Urinary bladder (tissue), 4 donors: ENCODE results near the gene AKAP6. TPM values are rescaled to one million over a fixed set of nuclear protein-coding genes. Genes with fewer than 3 reads are reported as not detected.

ENCODE experiments used
- DNase-seq: peaks from one replicate; pipeline ENCODE4 v3.0.0-alpha.2; 2015; ENCODE audit errors: extremely low spot score
- H3K27ac ChIP-seq: one replicate; pipeline ENCODE4 v1.5.1; 2013; ENCODE audit warnings: low read depth, mild to moderate bottlenecking, moderate library complexity
- H3K36me3 ChIP-seq: one replicate; pipeline ENCODE4 v1.6.1; 2013; ENCODE audit warnings: mild to moderate bottlenecking, moderate library complexity; ENCODE audit not compliant: insufficient read depth
- H3K4me1 ChIP-seq: one replicate; pipeline ENCODE4 v1.6.1; 2013; ENCODE audit warnings: mild to moderate bottlenecking, moderate library complexity; ENCODE audit not compliant: insufficient read depth
- H3K4me3 ChIP-seq: one replicate; pipeline ENCODE4 v1.5.1; 2013; ENCODE audit warnings: low read depth, low read length
- WGBS: extraction: QIAGEN DNeasy Blood & Tissue Kit; methylation state at CpG from one replicate; pipeline ENCODE4 v1.1.7; 2013; 5-methylcytosine and 5-hydroxymethylcytosine counted together
- polyA plus RNA-seq: library from polyadenylated mRNA; stranded (reverse); fragments of 200-250 nt; gene quantifications from one replicate; pipeline ENCODE4 v1.2.3, GENCODE V29; 2013
- total RNA-seq: library from RNA; depleted of rRNA; stranded (reverse); fragments of >200 nt; gene quantifications from one replicate; pipeline ENCODE4 v1.2.3, GENCODE V29; 2014
- donor health status: healthy with polysubstance abuse.
- donor health status: healthy.

Gene AKAP6
- total and polyA plus RNA-seq, 2 donors, result 7.3 to 43.0 TPM

DNA sequence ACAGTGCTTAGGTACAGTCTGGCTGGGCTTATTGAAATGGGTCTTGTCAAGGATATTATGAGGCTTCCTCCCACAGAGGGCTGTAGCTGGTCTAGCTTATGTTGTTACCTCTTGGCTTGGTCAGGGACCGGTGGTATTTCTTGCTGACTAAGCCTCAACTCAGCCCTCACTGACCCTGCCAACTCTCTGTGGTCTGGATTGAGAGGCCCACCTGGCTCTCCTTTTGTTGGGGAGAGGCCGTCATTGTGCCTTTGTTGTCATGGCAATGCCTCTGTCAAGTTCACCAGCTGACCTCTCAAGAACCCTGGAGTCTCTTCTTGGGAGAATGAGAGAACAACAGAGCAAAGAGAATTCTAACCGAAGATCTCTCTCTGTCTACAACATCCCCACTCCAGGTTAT lies 364.0 kb downstream of the AKAP6 start:
- no peak for DNase-seq
- WGBS, result 69% methylated on average over 3 of the region's 3 CpGs
- Histone ChIP-seq H3K4me3 (no peak overlapping the region), H3K36me3 (peaks cover 2% of the 10 kb centered on the region), H3K4me1 (no peaks in the 10 kb centered on the region), H3K27ac (no peak overlapping the region)

DNA sequence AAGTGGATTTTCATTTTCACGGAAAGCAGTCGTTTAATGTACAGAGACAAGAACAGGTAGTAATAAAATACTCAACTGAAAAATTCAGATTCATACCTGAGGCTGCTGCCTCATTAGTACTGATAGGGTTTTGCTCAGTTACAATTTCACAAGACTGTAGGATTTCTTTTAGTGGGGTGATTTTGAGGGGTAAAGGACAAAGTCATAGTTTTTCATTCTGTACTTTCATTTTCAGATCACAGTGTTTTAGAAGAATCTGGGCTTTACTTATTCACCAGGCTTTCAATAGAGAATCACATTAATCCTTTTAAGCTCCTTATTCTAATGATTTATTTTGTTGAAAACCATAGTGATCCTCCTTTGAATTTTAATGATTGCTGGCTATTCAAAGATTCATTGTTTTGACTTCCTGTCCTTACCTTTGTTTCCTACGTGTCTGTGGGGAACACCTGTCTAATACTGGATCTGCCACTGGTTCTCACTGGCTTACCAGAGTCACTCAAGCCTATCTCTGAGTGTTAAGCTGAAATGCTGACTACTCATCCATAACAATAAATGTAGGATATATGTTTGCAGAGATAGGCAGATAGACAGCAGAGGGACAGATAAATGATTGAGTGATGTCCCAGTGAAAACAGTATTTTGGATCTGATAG lies 365.8 kb downstream of the AKAP6 start:
- no peak for DNase-seq
- no peak overlapping the region for H3K4me3 ChIP-seq
- H3K4me1 ChIP-seq, result no peaks in the 10 kb centered on the region
- H3K27ac ChIP-seq, result no peak overlapping the region
- WGBS, result 46% methylated on average over 3 of the region's 3 CpGs
- H3K36me3 ChIP-seq, result peaks cover 2% of the 10 kb centered on the region

DNA sequence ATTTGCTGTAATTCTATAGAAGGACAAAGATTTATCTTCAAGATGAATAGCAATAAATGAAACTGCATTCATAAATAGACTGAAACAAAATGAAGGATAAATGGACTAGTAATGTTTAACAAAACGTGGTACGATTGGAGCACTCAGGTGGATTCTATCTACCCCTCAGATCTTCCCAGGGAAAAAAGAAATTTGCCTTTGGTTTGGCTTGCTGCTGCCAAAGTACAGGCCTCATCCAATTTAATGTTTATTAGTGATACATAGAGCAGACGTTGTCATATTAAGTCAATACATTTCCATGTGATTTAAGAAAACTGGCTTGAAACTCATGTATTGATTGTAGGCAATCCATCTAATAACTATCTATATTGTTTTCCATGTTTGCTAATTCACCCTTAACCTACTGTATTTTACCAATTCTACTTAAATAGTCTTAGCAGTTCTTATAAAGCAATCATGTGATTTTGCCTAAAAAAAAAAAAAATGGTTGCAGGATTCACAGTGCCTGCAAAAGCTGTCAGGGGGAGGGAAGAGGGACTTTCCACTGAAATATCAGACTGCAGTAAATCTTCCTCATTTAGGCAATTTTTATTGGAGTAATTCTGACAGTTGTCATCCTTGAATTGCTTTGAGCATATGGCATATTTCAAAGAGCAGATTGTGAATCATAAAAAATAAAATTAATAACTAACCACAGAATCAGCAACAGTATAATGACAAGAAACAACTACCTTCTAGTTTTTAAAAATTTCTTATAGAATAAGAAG lies 367.4 kb downstream of the AKAP6 start:
- Histone ChIP-seq H3K27ac (no peak overlapping the region), H3K4me3 (no peak overlapping the region), H3K36me3 (peaks cover 2% of the 10 kb centered on the region), H3K4me1 (no peaks in the 10 kb centered on the region)
- 85% methylated on average over 3 of the region's 3 CpGs for WGBS
- DNase-seq, result no peak

DNA sequence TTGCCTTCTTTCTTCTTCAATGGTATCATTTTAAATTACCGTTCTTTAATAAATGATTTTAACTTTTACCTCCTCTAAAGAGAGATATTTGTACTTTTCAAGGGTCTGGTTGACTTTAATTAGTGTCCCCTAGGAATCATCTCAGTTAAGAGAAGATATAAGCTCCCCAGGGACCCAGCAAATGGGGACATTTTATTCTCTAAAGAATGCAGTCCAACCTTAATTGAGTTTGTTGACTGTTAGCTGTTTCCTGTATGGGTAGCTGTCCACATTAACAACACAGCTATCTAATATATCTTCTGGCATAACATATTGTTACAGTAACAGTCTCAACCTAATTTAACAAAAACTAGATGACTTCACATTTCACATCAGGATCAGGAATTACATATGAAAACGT lies 368.0 kb downstream of the AKAP6 start:
- DNase-seq, result no peak
- peaks cover 2% of the 10 kb centered on the region for H3K36me3 ChIP-seq
- 79% methylated on average over 2 of the region's 2 CpGs for WGBS
- H3K4me1 ChIP-seq, result no peaks in the 10 kb centered on the region
- no peak overlapping the region for H3K4me3 ChIP-seq
- H3K27ac ChIP-seq, result no peak overlapping the region

DNA sequence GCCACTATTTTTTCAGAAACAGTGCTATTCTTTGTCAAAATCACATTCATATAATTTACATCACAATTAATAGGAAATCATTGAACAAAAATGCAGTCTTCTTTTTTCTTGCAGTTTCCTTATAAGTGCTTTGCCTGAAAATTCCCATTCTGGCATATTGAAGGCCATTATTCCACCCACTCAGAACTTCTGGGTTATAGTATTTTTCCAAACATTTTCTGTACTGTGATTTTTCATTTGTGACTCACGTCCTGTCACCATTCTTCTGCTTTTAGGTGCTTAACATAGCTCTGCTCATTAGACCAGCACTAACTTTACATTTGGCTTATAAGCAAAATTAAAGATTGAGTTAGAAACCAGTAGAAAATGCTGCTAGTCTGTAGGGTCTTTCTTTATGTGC lies 368.6 kb downstream of the AKAP6 start:
- Histone ChIP-seq H3K4me1 (no peaks in the 10 kb centered on the region), H3K36me3 (peaks cover 2% of the 10 kb centered on the region), H3K4me3 (no peak overlapping the region), H3K27ac (no peak overlapping the region)
- no peak for DNase-seq
- WGBS, result 77% methylated on average over 1 of the region's 1 CpG

DNA sequence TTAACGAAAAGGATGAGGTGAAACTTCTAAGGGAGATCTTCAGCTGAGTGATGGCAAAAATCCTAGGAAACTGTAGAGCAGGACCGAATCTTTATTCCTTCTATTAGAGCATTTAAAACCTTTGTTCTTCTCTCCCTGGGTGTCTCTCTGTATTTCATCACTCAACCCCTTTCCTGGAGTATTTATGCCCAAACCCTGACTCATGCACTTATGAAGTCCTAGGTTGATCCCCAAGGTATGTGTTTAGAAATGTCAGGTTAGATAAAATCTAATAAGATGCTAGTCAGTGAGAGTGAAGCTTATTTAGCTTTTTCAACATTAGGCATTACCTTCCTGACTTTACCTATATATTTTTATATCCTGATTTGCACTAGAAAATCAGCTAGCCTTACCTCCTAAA lies 369.7 kb downstream of the AKAP6 start:
- Histone ChIP-seq H3K27ac (no peak overlapping the region), H3K4me3 (no peak overlapping the region), H3K4me1 (no peaks in the 10 kb centered on the region), H3K36me3 (peaks cover 2% of the 10 kb centered on the region)
- DNase-seq, result no peak
- WGBS, result 79% methylated on average over 2 of the region's 2 CpGs

DNA sequence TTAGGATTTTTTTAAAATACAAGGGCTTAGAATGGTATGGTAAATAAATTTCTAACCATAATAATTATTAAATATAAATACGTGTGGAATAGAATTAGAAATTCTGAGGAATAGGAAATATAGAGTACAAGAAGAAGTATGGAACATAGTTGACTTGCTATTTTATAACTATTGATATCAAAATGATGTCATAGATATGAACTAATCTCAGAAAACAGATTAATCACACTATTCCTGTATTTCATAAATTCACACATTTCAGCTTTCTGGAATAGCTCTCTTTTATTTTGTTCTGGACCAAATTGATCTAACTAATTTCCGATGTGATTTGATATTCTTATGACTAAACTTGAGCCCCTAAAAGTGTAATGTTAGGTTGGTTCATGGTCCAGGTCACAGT lies 372.4 kb downstream of the AKAP6 start:
- Histone ChIP-seq H3K4me1 (no peaks in the 10 kb centered on the region), H3K36me3 (peaks cover 2% of the 10 kb centered on the region), H3K27ac (no peak overlapping the region), H3K4me3 (no peak overlapping the region)
- 95% methylated on average over 2 of the region's 2 CpGs for WGBS
- DNase-seq, result no peak

DNA sequence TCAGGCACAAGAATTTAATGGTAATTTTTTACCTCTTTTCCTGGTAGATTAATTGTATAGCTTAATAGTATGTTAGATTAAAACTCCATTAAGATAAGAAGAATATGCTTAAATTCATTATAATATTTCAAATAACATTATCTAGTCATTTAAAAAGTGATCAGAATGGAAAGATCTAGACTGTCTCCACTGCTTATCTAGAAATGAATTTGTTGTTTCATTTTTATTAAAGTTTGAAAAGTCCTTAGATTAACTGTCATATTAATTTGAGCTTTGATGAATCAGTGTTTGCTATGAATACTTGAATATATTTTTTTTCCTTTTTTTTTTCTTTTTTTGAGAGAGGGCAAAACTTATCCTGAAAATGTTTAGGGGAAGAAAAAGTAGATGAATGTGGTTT lies 373.0 kb downstream of the AKAP6 start:
- DNase-seq, result no peak
- no peak overlapping the region for H3K4me3 ChIP-seq
- peaks cover 2% of the 10 kb centered on the region for H3K36me3 ChIP-seq
- H3K27ac ChIP-seq, result no peak overlapping the region
- no peaks in the 10 kb centered on the region for H3K4me1 ChIP-seq

DNA sequence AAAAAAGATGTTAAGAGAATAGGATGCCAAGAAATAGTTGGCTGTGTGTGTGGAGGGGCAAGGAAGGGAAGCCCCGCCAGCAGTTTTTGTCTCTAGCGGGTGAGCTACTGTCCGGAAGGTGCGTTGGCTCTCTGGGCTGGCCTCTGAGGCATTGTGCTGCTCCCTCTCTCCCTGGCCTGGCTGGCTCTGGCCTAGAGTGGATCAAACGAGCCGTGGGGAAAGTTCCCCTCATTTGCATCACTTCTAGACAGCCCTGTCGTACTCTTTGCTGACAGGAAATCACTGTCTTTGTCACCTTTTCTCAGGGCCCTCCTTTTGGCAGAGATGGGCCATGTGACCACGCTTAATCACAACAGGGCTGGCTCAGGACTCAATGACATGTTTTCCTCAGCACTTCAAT lies 373.5 kb downstream of the AKAP6 start:
- Histone ChIP-seq H3K4me3 (no peak overlapping the region), H3K36me3 (peaks cover 2% of the 10 kb centered on the region), H3K4me1 (no peaks in the 10 kb centered on the region), H3K27ac (no peak overlapping the region)
- WGBS, result 32% methylated on average over 8 of the region's 8 CpGs
- no peak for DNase-seq

DNA sequence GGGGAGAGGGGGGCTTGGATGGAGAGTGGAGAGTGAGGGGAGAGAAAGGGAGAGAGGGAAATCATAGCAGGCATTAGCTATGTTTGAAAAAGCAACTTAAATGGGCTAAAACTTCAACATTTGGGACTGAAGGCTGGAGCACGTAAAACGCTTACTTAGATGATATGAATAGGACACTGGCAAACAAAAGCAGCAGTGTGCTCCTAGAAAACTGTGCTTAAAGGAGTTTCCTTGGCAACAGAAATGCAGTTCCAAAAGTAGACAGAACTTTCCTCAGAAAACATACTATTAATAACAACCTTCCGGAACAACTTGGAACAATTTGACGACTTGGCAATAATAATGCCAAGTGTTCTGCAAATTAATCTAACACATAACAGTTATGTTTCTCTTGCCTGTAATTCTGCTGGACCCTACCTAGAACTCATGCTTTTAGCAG lies 374.1 kb downstream of the AKAP6 start:
- 19% methylated on average over 4 of the region's 4 CpGs for WGBS
- no peak overlapping the region for H3K4me3 ChIP-seq
- H3K36me3 ChIP-seq, result no peaks in the 10 kb centered on the region
- no peaks in the 10 kb centered on the region for H3K4me1 ChIP-seq
- no peak for DNase-seq
- no peak overlapping the region for H3K27ac ChIP-seq

DNA sequence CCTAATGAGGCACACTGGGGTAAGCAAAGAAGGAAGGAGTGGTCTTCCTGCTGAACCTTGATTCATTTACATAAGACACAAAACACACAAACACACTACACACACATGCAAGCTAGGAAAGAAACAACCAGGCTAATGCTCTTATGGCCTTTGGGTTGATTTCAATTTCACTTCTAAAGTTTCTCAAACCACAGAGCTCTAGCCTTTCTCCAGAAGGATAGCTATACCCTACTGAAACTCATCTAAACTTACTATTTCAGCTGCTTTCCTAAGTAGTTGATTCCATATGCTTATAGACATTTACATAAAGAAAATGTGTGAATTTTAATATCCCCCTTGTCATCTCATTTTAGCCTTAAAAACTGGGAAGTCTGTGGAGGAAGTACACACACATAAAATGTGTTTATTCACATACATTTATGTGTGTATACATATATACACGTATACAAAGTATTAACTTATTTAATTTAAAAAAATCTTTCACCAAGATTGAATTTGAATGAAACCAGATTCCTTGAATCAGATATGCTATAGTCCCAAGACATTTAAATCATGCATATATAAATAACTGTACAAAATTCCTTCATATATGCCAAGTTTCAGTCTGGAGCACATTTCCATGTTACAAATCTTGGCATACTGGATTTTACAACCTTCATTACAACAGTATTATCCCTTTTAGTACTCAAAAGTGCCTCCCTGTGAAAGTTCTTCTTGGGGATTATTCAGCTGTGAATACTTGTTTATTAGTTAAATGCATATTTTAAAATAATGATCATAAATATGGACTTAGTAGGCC lies 377.8 kb downstream of the AKAP6 start:
- Histone ChIP-seq H3K4me3 (no peak overlapping the region), H3K27ac (no peak overlapping the region), H3K4me1 (no peaks in the 10 kb centered on the region), H3K36me3 (no peaks in the 10 kb centered on the region)
- DNase-seq, result no peak
- WGBS, result 58% methylated on average over 1 of the region's 1 CpG

DNA sequence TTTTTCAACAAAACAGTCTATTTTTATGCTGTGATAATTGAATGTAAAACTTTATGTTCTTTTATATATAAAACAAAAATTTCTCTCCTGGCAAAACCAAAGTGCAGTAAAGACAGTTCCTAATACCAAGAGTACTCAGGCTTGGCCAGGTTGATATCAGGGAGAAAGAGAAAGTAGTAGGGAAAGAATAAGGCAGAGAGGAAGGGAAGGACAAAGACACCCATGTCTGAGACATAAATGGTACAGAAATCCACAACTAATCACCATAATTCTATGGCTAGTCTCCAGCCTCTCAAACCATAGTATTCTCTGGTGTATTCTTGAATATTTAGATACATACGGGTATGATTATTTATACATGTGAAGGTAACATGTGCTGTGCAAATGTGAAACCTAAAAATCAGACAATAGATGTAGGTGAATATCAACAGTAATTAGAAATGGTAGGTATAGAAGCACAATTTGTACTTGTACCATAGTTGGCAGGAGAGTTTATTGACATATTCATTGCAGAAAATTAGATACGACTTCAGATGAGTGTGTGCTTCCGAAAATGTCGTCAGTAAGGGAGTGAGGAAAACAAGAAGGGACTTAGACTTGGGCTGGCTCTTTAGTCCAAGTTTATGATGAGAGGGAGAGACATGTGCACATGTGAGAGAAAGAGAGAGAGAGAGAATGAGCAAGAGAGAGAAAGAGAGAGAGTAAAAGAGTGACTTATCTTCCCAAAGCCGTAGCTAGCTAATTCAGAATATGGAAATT lies 378.8 kb downstream of the AKAP6 start:
- Histone ChIP-seq H3K4me1 (no peaks in the 10 kb centered on the region), H3K36me3 (no peaks in the 10 kb centered on the region), H3K4me3 (no peak overlapping the region), H3K27ac (no peak overlapping the region)
- DNase-seq, result no peak
- WGBS, result 66% methylated on average over 5 of the region's 5 CpGs

DNA sequence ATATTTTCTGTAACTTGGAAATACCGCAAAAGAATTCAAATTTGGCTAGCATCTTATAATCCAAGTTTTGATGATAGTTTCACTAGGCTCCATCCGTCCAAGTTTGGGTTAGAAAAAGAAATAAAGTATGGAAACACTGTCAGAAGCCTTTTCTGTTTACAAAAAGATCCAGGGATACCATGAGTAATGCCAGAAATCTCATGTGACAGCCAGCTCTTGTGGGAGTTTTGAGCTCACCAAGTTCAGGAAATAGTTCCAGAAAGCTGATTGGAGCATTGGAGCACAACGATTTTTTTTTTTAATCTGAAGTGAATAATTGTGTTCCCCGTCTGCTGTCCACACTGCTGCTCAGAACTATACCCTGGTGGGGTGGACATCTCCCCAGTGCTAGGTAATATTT lies 379.9 kb downstream of the AKAP6 start:
- peak overlapping the region; percentile 18 for H3K27ac ChIP-seq
- no peaks in the 10 kb centered on the region for H3K36me3 ChIP-seq
- no peaks in the 10 kb centered on the region for H3K4me1 ChIP-seq
- DNase-seq, result no peak
- H3K4me3 ChIP-seq, result no peak overlapping the region
- WGBS, result 13% methylated on average over 4 of the region's 4 CpGs
